Cardiac septum (tissue), 1 donor: Measurements from ENCODE around the gene HSP90B1. TPM values are rescaled to one million over a fixed set of nuclear protein-coding genes. Genes with fewer than 3 reads are reported as not detected.

ENCODE experiments used
- DNase-seq: peaks from one replicate; pipeline ENCODE4 v3.0.0-alpha.2; 2020; ENCODE audit warnings: low spot score
- intact Hi-C: fragments of 100-400 bp; cut with DNase I; formaldehyde crosslinking; loops from one replicate; pipeline ENCODE4 v1.14.0; 2022
- long read RNA-seq: library from polyadenylated mRNA; unstranded; transcript quantifications from one replicate; pipeline ENCODE4 v2.0.0, GENCODE V29; 2021
- total RNA-seq: library from RNA; stranded (reverse); fragmentation: NEBNext Ultra II Directional; extraction: Animal tissue kit (Norgen Biotek cat#: 25700); gene quantifications from one replicate; pipeline ENCODE4 v1.2.1, GENCODE V29; 2021
- donor health status: DM: no; HTN: no; CAD: no.

HSP90B1 gene
- 433 TPM for total RNA-seq
- long read RNA-seq, transcript HSP90B1-201 (18 exons, 2,858 nt) = major isoform, 313 of 519 reads
- long read RNA-seq, partial matches to known transcripts = 186 of 519 reads
- long read RNA-seq, other reads (novel, unspliced or antisense) = 20 of 519 reads

DNA sequence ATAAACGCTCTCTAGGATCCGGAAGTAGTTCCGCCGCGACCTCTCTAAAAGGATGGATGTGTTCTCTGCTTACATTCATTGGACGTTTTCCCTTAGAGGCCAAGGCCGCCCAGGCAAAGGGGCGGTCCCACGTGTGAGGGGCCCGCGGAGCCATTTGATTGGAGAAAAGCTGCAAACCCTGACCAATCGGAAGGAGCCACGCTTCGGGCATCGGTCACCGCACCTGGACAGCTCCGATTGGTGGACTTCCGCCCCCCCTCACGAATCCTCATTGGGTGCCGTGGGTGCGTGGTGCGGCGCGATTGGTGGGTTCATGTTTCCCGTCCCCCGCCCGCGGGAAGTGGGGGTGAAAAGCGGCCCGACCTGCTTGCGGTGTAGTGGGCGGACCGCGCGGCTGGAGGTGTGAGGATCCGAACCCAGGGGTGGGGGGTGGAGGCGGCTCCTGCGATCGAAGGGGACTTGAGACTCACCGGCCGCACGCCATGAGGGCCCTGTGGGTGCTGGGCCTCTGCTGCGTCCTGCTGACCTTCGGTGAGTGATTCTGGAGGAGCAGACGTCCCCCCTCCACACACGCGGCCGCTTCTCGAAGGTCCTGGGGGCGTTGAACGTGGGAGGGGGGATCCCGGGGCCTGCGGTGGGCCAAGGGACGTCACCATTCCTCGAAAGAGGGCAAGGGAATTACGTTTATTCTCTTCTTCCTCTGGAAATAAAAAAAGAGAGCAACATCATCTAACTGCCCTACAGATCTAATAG lies at the start of gene HSP90B1:
Gene HSP90B1 (plus strand): TSS at position 377 of the 753 bp plus-strand sequence. CDS start 106 bp downstream, at position 483.
- intact Hi-C loops = loop anchor here (1.0 to 2.0 kb wide), 2 partner anchors 27 to 134 kb away; partner anchors contain the start of gene HCFC2
- peak; percentile 99 for DNase-seq

DNA sequence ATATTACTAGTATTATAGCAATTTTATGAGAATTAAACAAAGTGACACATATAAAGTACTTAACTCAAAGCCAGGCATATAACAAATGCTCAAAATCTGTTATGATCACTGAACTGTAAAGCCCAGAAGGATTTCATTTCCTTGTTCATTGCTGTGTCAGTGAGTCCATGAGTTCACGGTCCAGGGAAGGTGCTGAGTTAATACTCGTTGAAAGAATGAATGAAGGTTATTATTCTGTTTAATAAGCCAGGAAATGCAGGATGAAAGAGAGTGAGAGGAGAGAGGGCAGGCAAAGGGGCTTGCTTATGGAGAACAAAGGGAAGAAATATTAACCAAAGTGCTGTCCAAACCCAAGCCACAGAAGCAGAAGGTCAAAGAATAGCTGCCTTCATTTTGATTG lies 48.9 kb upstream of the HSP90B1 start:
- intact Hi-C loops = loop anchor here (10.0 kb wide), 1 partner anchor 224 kb away; no protein-coding TSS in a partner anchor

DNA sequence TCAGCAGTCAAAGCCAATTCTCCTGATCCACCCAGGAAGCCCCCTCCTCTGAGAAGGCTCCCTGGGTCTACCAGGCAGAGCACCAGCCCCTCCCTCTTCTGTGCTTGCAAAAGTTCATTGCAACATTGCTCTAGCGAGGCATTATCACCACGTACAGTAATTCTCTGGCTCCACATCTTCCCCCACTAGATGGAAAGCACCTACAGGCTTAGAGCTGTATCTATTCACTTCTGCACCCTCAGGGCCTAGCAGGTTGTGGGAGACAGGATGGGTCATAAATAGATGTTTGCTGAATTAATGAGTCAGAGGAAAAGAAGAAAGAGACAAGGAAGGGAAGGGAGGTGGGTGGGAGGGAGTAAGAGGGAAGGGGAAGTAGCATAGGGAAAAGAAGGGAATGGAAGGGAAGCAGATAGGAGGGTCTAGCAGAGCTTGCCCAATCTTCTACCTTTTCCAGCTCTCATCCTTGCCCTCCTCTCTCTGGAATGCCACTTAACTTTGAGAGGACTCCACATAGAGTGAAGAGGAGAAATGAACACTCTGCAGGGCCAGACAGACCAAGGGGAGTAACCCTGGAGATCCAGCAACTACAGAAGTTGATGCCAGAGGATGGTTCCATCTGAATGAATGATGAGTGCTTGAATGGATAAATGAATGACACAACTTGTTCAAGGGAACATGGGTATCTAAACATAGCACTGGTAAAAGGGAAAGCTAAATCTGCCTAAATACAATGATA lies 47.2 kb upstream of the HSP90B1 start:
- intact Hi-C loops = loop anchor here (10.0 kb wide), 1 partner anchor 222 kb away; no protein-coding TSS in a partner anchor
- no peak for DNase-seq

More for the DNA sequence above, 48.9 kb upstream of the HSP90B1 start:
- DNase-seq = no peak

DNA sequence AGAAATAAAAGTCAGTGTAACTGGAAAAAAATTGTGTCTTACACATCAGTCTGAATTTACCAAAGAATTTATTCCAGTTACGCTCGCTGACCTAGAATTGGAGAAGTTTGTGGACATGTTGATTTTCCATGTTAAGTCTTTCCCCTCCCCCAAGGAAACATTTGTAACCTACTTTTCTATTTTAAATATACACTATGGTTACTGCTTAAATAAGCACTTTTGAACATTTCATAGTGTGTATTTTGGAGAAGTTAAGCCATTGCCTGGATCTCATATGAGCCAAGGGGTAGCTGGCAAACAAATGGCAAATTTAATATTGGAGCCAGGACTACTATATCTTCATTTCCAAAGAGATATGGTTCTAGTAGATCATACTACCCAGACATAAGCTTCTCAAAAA lies 46.3 kb upstream of the HSP90B1 start:
- no peak for DNase-seq
- intact Hi-C loops = loop anchor here (10.0 kb wide), 1 partner anchor 221 kb away; no protein-coding TSS in a partner anchor

DNA sequence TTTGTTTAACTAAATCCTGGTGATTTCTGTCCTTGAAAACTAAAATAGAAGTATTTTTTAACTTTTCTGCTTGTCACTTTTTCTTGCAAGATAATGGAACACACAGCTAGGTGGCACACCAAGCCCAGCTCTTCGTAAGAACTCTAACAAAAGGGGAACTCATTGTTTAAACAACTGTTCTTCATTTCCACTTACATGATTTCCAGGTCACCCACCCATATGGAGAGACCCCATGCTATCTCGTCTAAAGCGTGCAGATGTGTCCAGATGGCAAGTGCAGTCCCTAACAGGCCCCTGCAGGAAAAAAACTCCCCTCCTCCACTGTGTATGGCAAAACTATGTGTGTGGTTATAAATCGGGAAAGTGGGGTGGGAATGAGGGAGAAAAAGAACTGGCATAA lies 45.9 kb upstream of the HSP90B1 start:
- intact Hi-C loops = loop anchor here (10.0 kb wide), 1 partner anchor 220 kb away; no protein-coding TSS in a partner anchor
- DNase-seq = no peak

DNA sequence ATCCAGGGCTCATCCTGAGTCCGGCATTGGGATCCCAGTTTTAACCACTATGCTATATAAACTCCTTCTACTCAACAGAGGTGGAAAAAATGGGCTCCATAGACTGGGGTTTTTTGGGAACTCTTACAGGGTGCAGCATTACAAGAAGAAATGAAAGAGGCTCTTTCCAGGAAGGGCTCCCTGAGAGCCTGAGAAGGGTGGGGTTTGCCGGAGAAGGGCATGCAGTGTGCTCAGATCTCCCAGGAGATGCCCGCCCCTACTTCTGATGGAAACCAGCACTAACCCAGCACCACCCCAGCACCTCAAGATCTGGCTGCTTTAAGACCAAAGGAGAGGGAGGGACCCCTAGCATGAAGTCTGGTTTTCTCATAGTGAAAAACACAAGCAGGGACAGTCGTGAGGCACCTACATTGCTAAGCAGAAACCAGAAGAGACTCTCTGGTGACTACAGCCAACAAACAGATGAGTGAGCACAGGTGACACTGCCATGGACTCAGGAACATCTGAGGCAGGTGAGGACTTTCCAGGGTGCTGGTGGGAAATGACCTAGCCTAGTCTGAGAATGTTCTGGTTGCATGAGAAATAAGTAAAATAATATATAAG lies 43.9 kb upstream of the HSP90B1 start:
- intact Hi-C loops = loop anchor here (10.0 kb wide), 1 partner anchor 219 kb away; no protein-coding TSS in a partner anchor
- no peak for DNase-seq

DNA sequence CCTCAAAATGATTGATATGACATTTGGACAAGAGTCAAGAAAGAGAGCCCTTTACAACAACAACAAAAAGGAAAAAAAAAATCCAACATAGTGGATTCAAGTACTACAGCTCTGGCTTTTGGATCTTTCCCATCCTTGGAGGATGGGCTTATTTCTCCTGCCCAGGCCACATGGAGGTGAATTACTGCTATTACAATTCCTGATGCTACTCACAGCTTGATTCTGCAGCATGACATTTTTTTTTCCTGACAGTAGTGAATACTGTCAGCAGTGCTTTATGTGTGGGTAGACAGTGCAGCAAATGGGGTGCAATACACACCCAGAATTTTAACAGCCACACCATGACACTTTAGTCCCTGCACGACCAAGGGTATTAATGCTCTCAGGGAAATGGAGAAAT lies 42.5 kb upstream of the HSP90B1 start:
- no peak for DNase-seq
- intact Hi-C loops = loop anchor here (10.0 kb wide), 1 partner anchor 217 kb away; no protein-coding TSS in a partner anchor

DNA sequence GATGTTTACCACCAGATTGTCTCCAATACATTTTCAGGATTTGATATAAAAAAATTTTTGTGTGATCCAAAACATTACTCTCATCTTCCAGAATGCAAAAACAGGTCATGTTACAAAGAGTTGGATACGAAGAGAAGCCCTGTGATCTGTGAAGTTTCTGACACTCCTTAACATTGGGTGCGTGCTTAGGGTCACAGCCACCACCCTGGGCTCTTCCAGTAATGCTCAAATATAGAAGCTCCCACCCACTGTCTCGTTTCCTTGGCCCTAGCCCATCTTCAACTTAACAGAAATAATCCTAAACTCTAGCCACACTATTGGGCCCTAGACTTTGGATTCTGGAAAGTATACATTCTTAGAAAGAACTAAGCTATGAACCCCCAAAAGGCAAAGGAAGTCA lies 32.9 kb upstream of the HSP90B1 start:
- intact Hi-C loops = no loop called here

DNA sequence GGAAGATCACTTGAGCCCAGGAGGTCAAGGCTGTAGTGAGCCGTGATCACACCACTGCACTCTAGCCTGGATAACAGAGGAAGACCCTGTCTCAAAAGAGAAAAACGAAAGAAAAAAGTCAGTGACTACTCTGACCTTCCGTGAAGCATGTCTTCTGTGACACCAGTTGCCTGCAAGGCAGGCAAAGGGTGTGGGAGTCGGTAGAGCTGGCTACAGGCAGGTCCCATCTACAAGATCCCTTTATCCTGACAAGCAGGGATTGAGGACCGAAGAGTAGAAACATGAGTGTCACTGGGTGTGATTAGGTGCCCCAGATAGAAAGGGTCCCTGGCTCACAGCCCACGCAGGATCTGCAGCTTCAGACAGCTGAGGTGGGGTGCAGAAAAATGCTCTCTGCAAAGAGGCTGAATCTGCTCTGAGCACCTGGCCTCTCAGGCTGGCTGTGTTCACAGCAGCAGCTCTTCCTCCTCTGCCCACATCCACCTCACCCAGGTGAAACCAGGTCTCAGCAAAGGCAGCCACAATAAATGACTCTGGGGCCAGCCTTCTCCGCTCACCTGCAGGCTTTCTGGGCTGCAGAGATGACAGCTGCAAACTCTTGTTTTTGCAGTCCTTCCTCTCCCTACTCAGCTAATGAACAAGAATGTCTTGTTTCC lies 28.6 kb upstream of the HSP90B1 start:
- intact Hi-C loops = no loop called here
- no peak for DNase-seq

More for the DNA sequence above, 32.9 kb upstream of the HSP90B1 start:
- no peak for DNase-seq

DNA sequence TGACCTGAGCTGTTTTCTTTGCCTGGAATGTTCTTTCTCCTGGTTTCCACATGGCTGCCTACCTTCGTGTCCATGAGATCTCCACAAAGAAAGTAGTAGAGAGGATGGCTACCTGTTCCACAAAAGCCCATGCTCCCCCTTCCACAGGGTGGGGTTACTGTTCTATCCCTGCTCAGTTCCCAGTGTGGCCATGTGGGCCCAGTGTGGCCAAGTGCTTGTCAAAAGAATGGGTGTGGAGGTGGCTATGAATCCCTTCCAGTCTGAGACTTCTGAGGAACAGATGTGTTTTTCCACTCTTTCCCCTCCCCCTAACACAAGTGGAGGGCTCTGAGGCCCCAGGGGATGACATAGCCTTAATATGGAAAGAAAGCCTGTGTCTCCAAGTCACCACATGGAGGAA lies 26.2 kb upstream of the HSP90B1 start:
- no peak for DNase-seq
- intact Hi-C loops = no loop called here

DNA sequence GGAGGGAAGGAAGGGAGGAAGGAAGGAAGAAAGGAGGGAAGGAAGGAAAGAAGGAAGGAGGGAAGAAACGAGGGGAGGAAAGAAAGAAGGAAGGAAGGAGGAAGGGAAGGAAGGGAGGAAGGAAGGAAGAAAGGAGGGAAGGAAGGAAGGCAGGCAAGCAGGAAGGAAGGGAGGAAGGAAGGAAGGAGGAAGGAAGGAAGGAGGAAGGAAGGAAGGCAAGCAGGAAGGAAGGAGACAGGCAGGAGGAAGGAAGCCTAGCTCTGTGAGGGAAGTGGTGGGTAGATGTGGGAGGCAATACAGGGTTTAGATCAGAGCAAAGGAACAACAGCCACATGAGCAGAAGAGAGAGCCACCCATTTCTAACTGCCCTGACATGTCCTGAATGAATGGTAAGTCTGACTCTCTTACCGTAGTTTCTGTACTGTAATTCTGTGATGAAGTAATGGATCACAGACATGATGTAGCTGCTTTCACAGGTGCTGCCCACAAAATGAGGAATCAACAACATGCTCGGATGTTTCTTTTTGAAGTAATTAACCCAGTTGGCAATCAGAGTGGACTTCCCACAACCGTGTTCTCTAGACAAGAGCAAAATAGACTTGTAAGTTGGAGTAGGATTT lies 24.4 kb upstream of the HSP90B1 start:
- intact Hi-C loops = no loop called here
- no peak for DNase-seq

DNA sequence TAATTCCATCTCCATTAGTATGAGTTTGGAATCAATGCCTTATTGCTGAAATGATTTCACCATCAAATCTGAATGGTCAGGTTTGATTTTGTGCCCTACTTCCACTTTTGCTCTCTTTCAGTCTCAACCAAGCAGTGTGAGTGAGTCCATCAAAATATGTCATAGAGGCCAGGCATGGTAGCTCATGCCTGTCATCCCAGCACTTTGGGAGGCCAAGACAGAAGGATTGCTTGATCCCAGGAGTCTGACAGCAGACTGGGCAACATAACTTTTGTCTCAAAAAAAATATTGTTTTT lies 22.0 kb upstream of the HSP90B1 start:
- DNase-seq = no peak
- intact Hi-C loops = no loop called here

DNA sequence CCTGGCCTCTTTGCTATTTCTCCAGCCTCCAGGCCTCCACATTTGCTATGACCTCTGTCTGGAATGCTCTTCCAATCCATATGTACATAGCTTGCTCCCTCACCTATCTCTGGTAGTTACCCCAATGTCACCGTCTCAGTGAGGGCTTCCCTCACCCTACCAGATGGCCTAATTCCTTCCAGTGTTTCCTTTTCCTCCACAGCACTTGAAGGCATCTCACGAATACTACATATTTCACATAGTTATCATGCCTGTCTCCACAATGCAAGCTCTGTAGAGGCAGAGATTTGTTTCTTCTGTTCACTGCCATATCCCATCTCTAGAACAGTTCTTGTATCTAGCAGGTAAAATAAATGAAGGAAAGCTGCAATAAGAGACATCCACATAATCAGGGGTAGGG lies 21.3 kb upstream of the HSP90B1 start:
- intact Hi-C loops = no loop called here
- no peak for DNase-seq

DNA sequence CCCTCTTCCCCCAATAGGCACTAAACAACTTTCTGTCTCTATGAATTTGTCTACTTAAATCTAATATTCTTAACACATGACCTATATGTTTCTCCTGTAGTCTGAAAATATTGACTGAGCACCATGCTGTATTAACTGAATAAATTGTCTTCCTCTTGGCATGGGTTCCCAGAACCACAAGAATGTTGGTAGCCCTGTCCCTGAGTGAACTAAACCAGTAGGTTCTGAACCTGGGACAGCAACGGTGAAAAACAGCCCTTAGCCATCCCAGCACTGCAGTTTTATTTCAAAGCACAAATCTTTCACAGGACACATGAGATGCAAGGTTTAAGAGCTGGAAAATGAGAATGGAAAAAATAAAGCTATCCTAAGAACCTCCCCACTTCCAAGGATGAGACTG lies 20.4 kb upstream of the HSP90B1 start:
- intact Hi-C loops = no loop called here
- DNase-seq = no peak

DNA sequence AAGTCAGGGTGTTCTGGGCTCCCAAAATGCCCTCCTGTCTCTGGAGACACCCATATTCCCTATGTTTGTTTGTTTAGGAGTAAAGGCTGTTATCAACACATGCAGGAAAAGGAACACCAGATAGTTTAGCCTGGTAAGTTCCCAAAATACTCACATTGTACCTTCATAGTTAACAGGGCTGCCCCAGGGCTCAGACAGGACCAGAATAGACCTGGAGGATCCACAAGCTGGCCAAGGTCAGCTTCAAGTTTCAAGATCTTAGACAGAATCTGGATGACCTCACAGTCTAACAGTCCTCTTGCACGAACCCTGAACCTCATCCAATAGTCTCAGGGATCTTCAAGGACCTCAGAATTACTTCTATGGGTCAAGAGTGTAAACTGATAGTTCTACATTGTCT lies 18.1 kb upstream of the HSP90B1 start:
- intact Hi-C loops = no loop called here
- DNase-seq = no peak

DNA sequence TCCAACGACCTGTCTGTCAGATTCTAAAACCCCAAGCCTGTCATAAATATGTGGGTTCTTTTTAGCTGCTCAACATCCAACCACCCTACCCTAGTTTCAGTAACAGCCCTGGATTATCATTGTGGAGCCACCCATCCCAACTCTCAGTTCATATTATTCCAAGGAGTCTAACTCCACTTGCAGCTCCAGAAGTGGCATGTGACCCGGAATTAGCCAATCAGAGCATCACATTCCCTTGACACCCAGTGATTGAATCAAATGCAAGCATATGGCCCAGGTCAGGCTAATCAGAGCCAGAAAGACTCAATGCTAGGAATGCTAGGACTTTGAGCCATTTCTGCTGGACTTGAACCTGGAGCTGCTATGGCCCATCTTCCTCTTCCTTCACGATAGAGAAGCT lies 17.1 kb upstream of the HSP90B1 start:
- no peak for DNase-seq
- intact Hi-C loops = no loop called here

DNA sequence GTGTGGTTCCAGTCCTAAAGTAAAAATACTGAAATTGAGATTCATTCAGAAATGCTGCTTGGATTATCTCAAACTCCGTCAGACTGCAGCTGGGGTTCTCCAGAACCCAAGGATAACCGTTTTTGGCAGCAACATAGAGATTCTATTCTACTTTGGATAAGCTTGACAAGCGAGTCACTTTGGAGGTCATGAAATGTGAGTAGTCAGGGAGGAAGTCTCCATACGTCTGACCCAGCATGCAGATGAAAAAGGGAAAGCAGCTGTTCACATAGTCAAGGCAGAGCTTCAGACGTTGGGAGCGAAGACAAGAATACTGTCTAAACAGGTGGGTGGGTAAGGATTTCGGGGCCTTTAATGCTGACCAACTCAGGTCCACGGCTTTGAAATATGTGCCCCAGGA lies 14.9 kb upstream of the HSP90B1 start:
- DNase-seq = no peak
- intact Hi-C loops = no loop called here

DNA sequence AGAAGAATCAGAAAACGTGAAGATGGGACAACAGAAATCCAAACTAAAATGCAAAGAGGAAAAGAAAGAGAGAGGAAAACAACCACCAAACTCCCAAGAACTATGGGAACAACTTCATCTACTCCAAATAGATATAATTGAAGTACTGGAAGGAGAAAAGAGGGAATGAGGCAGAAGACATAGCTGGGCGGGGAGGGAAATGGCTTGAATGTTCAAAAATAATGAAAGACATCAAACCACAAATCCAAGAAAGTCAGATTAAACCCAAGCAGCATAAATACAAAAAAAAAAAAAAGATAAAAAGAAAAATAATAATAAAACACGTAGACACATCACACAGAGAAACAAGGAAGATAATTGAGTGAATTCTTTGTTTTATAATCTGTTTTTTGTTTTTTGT lies 12.3 kb upstream of the HSP90B1 start:
- no peak for DNase-seq
- intact Hi-C loops = no loop called here
